Measurements from ENCODE around the gene EN1.

DNA sequence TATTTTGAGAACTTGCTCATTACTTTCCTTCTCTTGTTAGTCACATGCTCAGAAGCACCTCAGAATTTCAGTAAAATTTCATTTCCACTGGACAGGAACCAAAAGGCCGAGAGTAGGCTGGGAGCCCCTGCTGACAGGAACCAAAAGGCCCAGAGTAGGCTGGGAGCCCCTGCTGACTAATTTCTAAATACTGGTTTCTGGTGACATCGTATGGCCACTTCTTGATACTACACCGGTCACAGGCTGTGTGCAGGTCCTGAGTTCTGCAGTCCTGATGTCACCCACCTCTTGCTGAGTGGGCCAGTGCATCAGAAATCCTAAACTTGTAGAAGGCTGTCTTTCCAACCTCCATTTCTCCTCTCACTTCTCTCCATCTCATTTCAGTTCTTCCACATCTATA is 17.7 kb upstream of the EN1 start:
- TF ChIP-seq CTCF (IDR thresholded peaks at IDR 0.05) (peak; percentile 77), POLR2AphosphoS5 (IDR thresholded peaks at IDR 0.05; ENCODE audit: low read depth, low read length) (no peak)

All from Panc1 (cell line).